H1 (cell line): ENCODE measurements around the gene CHST3. TPM values are rescaled to one million over a fixed set of nuclear protein-coding genes. Genes with fewer than 3 reads are reported as not detected.

Source experiments
- CTCF ChIA-PET: fragments of 300-600 bp; sonication (Branson Sonifier 250); formaldehyde crosslinking; loops from one replicate; lab custom pipeline; 2021; ENCODE audit not compliant: partially characterized antibody; lab: Charles Lee
- POLR2A ChIA-PET: fragments of 300-600 bp; sonication (Branson Sonifier 250); formaldehyde crosslinking; loops from one replicate; lab custom pipeline; 2021; ENCODE audit warnings: inconsistent platforms; ENCODE audit not compliant: partially characterized antibody; lab: Charles Lee
- DNase-seq, 2 experiments: peaks; one replicate each; pipeline versions ENCODE4 v3.0.0 to v3.0.0-alpha.2; 2010 to 2022; ENCODE audit warnings: low spot score in 2 of 2, low read depth in 1 of 2, mixed read lengths in 1 of 2
- FAIRE-seq: peaks from 2 replicates; lab custom pipeline; 2011; peaks lifted over from hg19 to GRCh38; lab: Jason Lieb, UNC
- H2AFZ ChIP-seq: 2 replicates; pipeline ENCODE4 v1.8.1; 2012; ENCODE audit warnings: low read length, inconsistent platforms
- H2AK5ac ChIP-seq: 2 replicates; pipeline ENCODE4 v1.6.1; 2013; ENCODE audit warnings: low read depth, low read length
- H2BK120ac ChIP-seq: replicated peaks from 2 replicates; pipeline ENCODE3; 2013; ENCODE audit warnings: low read depth, low read length, inconsistent platforms
- H2BK12ac ChIP-seq: 2 replicates; pipeline ENCODE4 v1.6.1; 2013; ENCODE audit warnings: low read depth, low read length
- H2BK15ac ChIP-seq: 2 replicates; pipeline ENCODE4 v1.6.1; 2013; ENCODE audit warnings: low read length
- H2BK20ac ChIP-seq: 2 replicates; pipeline ENCODE4 v1.6.1; 2013; ENCODE audit warnings: low read length
- H2BK5ac ChIP-seq: 2 replicates; pipeline ENCODE4 v1.6.1; 2013; ENCODE audit warnings: low read depth, low read length
- H3K14ac ChIP-seq: 2 replicates; pipeline ENCODE4 v1.6.1; 2013; ENCODE audit warnings: inconsistent platforms; ENCODE audit not compliant: insufficient read length
- H3K18ac ChIP-seq: 2 replicates; pipeline ENCODE4 v1.6.1; 2013; ENCODE audit warnings: low read length; ENCODE audit errors: extremely low read depth
- H3K23ac ChIP-seq: 2 replicates; pipeline ENCODE4 v1.6.1; 2013; ENCODE audit warnings: inconsistent platforms; ENCODE audit not compliant: insufficient read length
- H3K23me2 ChIP-seq: 2 replicates; pipeline ENCODE4 v1.6.1; 2013; ENCODE audit warnings: low read depth, low read length
- H3K27ac ChIP-seq: 2 replicates; pipeline ENCODE4 v1.6.1; 2011; ENCODE audit warnings: low read depth, low read length, inconsistent platforms
- H3K27me3 ChIP-seq, 4 experiments: replicated peaks in 1 of 4; 1 replicate in 1 of 4; 2 replicates in 3 of 4; pipeline versions ENCODE4 v1.6.1 to v1.8.1; 2011 to 2013; ENCODE audit warnings: low read length in 3 of 4, mild to moderate bottlenecking in 3 of 4, inconsistent platforms in 2 of 4, mixed read lengths in 2 of 4, moderate library complexity in 1 of 4; ENCODE audit not compliant: control insufficient read depth in 3 of 4, insufficient read depth in 3 of 4; ENCODE audit errors: extremely low read depth in 1 of 4
- H3K36me3 ChIP-seq, 4 experiments: 2 replicates each; pipeline versions ENCODE4 v1.6.1 to v1.8.1; 2011 to 2013; ENCODE audit warnings: mild to moderate bottlenecking in 4 of 4, low read length in 3 of 4, moderate library complexity in 2 of 4, control low read depth in 1 of 4, inconsistent platforms in 1 of 4; ENCODE audit not compliant: insufficient read depth in 4 of 4, control insufficient read depth in 2 of 4
- H3K4ac ChIP-seq: replicated peaks from 2 replicates; pipeline ENCODE3; 2013; ENCODE audit warnings: low read length, low read depth, mixed read lengths, inconsistent platforms; ENCODE audit not compliant: insufficient read length
- H3K4me1 ChIP-seq, 4 experiments: replicated peaks in 1 of 4; 1 replicate in 1 of 4; 2 replicates in 3 of 4; pipeline versions ENCODE4 v1.6.1 to v1.8.1; 2011 to 2013; ENCODE audit warnings: low read length in 3 of 4, inconsistent platforms in 2 of 4, mixed read lengths in 1 of 4; ENCODE audit not compliant: insufficient read depth in 4 of 4, control insufficient read depth in 3 of 4
- H3K4me2 ChIP-seq, 2 experiments: 2 replicates each; pipeline versions ENCODE4 v1.6.1 to v1.8.1; 2011 to 2013; ENCODE audit warnings: low read depth in 2 of 2, low read length in 2 of 2, control low read depth in 1 of 2, inconsistent platforms in 1 of 2, mild to moderate bottlenecking in 1 of 2; ENCODE audit not compliant: insufficient read depth in 1 of 2
- H3K4me3 ChIP-seq, 4 experiments: fragments of 200-600, 300-600 bp in 1 of 4; sonication (generic), shearing (Covaris generic), sonication (Bioruptor Twin) in 1 of 4; 2 replicates each; pipeline versions ENCODE4 v1.5.1 to v1.8.1; 2011 to 2016; ENCODE audit warnings: low read length in 4 of 4, low read depth in 3 of 4, control low read depth in 2 of 4, inconsistent platforms in 2 of 4, mild to moderate bottlenecking in 2 of 4, mixed read lengths in 1 of 4, moderate library complexity in 1 of 4; ENCODE audit not compliant: insufficient read depth in 2 of 4; ENCODE audit errors: extremely low read depth in 1 of 4
- H3K56ac ChIP-seq: replicated peaks from 2 replicates; pipeline ENCODE3; 2013; ENCODE audit warnings: low read depth, mild to moderate bottlenecking, mixed read lengths, low read length, inconsistent platforms; ENCODE audit not compliant: insufficient read length
- H3K79me1 ChIP-seq: 2 replicates; pipeline ENCODE4 v1.6.1; 2013; ENCODE audit warnings: low read depth, low read length, control low read depth
- H3K79me2 ChIP-seq, 2 experiments: 2 replicates each; pipeline versions ENCODE4 v1.6.1 to v1.8.1; 2012 to 2013; ENCODE audit warnings: low read length in 2 of 2, mild to moderate bottlenecking in 2 of 2, inconsistent platforms in 1 of 2; ENCODE audit not compliant: insufficient read depth in 2 of 2, control insufficient read depth in 1 of 2
- H3K9ac ChIP-seq, 4 experiments: replicated peaks in 1 of 4; 1 replicate in 1 of 4; 2 replicates in 3 of 4; pipeline versions ENCODE4 v1.6.1 to v1.8.1; 2011 to 2013; ENCODE audit warnings: low read depth in 3 of 4, low read length in 3 of 4, control low read depth in 2 of 4, mild to moderate bottlenecking in 2 of 4, moderate library complexity in 2 of 4, inconsistent platforms in 1 of 4; ENCODE audit errors: extremely low read depth in 1 of 4
- H3K9me3 ChIP-seq, 2 experiments: 2 replicates each; pipeline versions ENCODE4 v1.6.1 to v1.8.1; 2012 to 2013; ENCODE audit warnings: mild to moderate bottlenecking in 2 of 2, moderate library complexity in 2 of 2, control low read depth in 1 of 2, inconsistent platforms in 1 of 2, low read depth in 1 of 2, low read length in 1 of 2, mixed read lengths in 1 of 2; ENCODE audit not compliant: insufficient read depth in 2 of 2
- H4K20me1 ChIP-seq, 2 experiments: replicated peaks in 1 of 2; 2 replicates each; pipeline versions ENCODE3 to v1.8.1; 2011 to 2013; ENCODE audit warnings: inconsistent platforms in 2 of 2, low read length in 2 of 2, mild to moderate bottlenecking in 1 of 2; ENCODE audit not compliant: insufficient read depth in 2 of 2, control insufficient read depth in 1 of 2
- H4K5ac ChIP-seq: 2 replicates; pipeline ENCODE4 v1.6.1; 2013; ENCODE audit warnings: low read length, low read depth, mixed read lengths, inconsistent platforms; ENCODE audit not compliant: insufficient read length
- H4K8ac ChIP-seq: 2 replicates; pipeline ENCODE4 v1.8.0; 2013; ENCODE audit warnings: mild to moderate bottlenecking, moderate library complexity, low read length, inconsistent platforms; ENCODE audit not compliant: insufficient read depth; ENCODE audit errors: extremely low read depth
- H4K91ac ChIP-seq: replicated peaks from 2 replicates; pipeline ENCODE3; 2013; ENCODE audit warnings: low read length, mixed read lengths, inconsistent platforms; ENCODE audit not compliant: insufficient read length
- BRCA1 ChIP-seq: IDR thresholded peaks from 2 replicates; pipeline ENCODE4 v1.6.1; 2012; ENCODE audit warnings: low read depth, low read length, improper control_type of control experiment
- CHD2 ChIP-seq: IDR thresholded peaks from 2 replicates; pipeline ENCODE4 v1.6.1; 2012; ENCODE audit warnings: low read length, improper control_type of control experiment
- EP300 ChIP-seq, 2 experiments: IDR thresholded peaks; 1 replicate in 1 of 2; 2 replicates in 1 of 2; pipeline ENCODE4 v1.6.1; 2011 to 2012; ENCODE audit warnings: low read depth in 2 of 2, low read length in 2 of 2, mild to moderate bottlenecking in 2 of 2, borderline replicate concordance in 1 of 2, inconsistent platforms in 1 of 2, moderate library complexity in 1 of 2
- KDM4A ChIP-seq: IDR thresholded peaks from one replicate; pipeline ENCODE4 v1.7.1; 2012; ENCODE audit warnings: low read depth, mild to moderate bottlenecking, moderate library complexity, low read length, inconsistent platforms; ENCODE audit not compliant: severe bottlenecking
- NRF1 ChIP-seq: IDR thresholded peaks from 2 replicates; pipeline ENCODE4 v1.6.1; 2011; ENCODE audit warnings: mild to moderate bottlenecking, low read depth, low read length, improper control_type of control experiment
- POLR2AphosphoS5 ChIP-seq: IDR thresholded peaks from 2 replicates; pipeline ENCODE4 v1.6.1; 2011; ENCODE audit warnings: low read depth, low read length
- RAD21 ChIP-seq, 2 experiments: IDR thresholded peaks in 1 of 2; conservative IDR thresholded peaks in 1 of 2; 2 replicates each; pipeline ENCODE4 v1.6.1; 2011; ENCODE audit warnings: low read depth in 2 of 2, low read length in 2 of 2, improper control_type of control experiment in 1 of 2, inconsistent platforms in 1 of 2, mild to moderate bottlenecking in 1 of 2, moderate library complexity in 1 of 2
- RBBP5 ChIP-seq: IDR thresholded peaks from 2 replicates; pipeline ENCODE4 v1.7.1; 2012; ENCODE audit warnings: low read depth, mild to moderate bottlenecking, inconsistent platforms, low read length, moderate library complexity, borderline replicate concordance
- RFX5 ChIP-seq: IDR thresholded peaks from 2 replicates; pipeline ENCODE4 v1.6.1; 2011; ENCODE audit warnings: low read depth, low read length, improper control_type of control experiment, borderline replicate concordance
- SIX5 ChIP-seq: IDR thresholded peaks from 2 replicates; pipeline ENCODE4 v1.6.1; 2011; ENCODE audit warnings: mild to moderate bottlenecking, low read depth, low read length
- TBP ChIP-seq: IDR thresholded peaks from 2 replicates; pipeline ENCODE4 v1.6.1; 2011; ENCODE audit warnings: low read depth, low read length, improper control_type of control experiment
- TEAD4 ChIP-seq: IDR thresholded peaks from 2 replicates; pipeline ENCODE4 v1.6.1; 2012; ENCODE audit warnings: low read depth, low read length, inconsistent platforms, mixed read lengths
- WGBS, 2 experiments: shearing (Covaris generic) in 1 of 2; methylation state at CpG; one replicate each; pipeline versions ENCODE4 v1.1.6 to v1.1.7; 2013 to 2015; ENCODE audit warnings: low lambda C conversion rate in 2 of 2, mixed read lengths in 2 of 2, inconsistent platforms in 1 of 2, low coverage in 1 of 2, missing lambda C conversion rate in 1 of 2; ENCODE audit not compliant: insufficient replicate concordance in 2 of 2, insufficient coverage in 1 of 2, insufficient read length in 1 of 2; ENCODE audit errors: extremely low coverage in 1 of 2, missing lambda C conversion rate in 1 of 2; 5-methylcytosine and 5-hydroxymethylcytosine counted together
- polyA plus RNA-seq, 7 experiments: library from polyadenylated mRNA; depleted of rRNA in 3 of 7; stranded (reverse) in 5 of 7; unstranded in 2 of 7; fragments of >200 nt in 5 of 7; fragments of 200-250 nt in 2 of 7; gene quantifications; 1 replicate in 5 of 7; 2 replicates in 1 of 7; 4 replicates in 1 of 7; pipeline versions ENCODE4 v1.2.1 to v1.2.3, GENCODE V29; 2011 to 2013; ENCODE audit warnings: missing spikeins in 2 of 7, mixed read lengths in 2 of 7
- total RNA-seq: library from RNA; stranded (reverse); fragmentation: NEBNext Ultra II Directional; extraction: Animal tissue kit (Norgen Biotek cat#: 25700); gene quantifications from 2 replicates; pipeline ENCODE4 v1.2.1, GENCODE V29; 2021
- TF ChIP-seq, protein P1 (sequence below): IDR thresholded peaks from 2 replicates; pipeline ENCODE4 v1.6.1; 2012; ENCODE audit warnings: low read length, inconsistent platforms

Gene CHST3
- total and polyA plus RNA-seq, 2 of the 8 experiments (the other 6 are each of a cell fraction or from before 2014, with no cell fraction given), result 2.0 to 5.8 TPM

DNA sequence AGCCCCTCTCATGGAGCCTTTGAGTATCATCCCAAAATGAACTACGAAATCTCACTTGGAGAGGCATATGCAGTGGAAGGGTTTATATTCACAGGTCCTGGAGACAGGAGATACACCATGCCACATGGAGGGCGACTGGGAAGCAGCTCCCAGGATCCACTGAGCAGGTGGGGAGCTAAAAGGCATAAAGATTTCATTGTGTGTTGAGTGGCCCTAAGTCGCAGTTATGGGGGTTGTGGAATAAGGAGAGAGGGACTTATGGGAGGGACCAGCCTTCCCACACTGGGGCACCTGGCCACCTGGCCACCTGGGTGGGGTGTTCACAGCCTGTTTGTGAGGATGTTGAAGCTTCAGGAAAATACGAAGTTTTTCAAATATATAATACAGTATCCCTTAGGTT, 37.0 kb upstream of the CHST3 start:
- Histone ChIP-seq H4K8ac (no peak overlapping the region), H4K20me1 (no peaks in the 10 kb centered on the region), H3K27ac (no peak overlapping the region), H3K18ac (no peak overlapping the region), H3K56ac (no peak overlapping the region), H3K14ac (no peak overlapping the region), H3K79me2 (no peaks in the 10 kb centered on the region), H3K4me2 (no peak overlapping the region), H2BK5ac (no peak overlapping the region), H3K4ac (no peak overlapping the region), H3K4me1 (no peaks in the 10 kb centered on the region), H2BK120ac (no peak overlapping the region), H2AFZ (no peak overlapping the region), H2BK15ac (no peak overlapping the region), H3K4me3 (no peak overlapping the region), H4K91ac (no peak overlapping the region), H3K9ac (no peak overlapping the region), H3K9me3 (no peaks in the 10 kb centered on the region), H2BK12ac (no peak overlapping the region), H4K5ac (no peak overlapping the region), H3K36me3 (no peaks in the 10 kb centered on the region), H2AK5ac (no peak overlapping the region), H3K79me1 (no peaks in the 10 kb centered on the region), H3K23me2 (no peaks in the 10 kb centered on the region), H3K27me3 (no peaks in the 10 kb centered on the region; a peak in 1 of 7 replicates), H2BK20ac (no peak overlapping the region), H3K23ac (no peak overlapping the region)
- WGBS, 2 experiments, result 74% methylated on average over 3 of the region's 4 CpGs; no CpG with 5 or more reads in 1 of the 2 experiments
- CTCF ChIA-PET, result interaction anchor here (0.8 to 1.4 kb wide), 3 partner anchors 11 to 23 kb away, joined by 3 to 5 read pairs (median 3); no protein-coding TSS in a partner anchor
- no peak for DNase-seq
- POLR2A ChIA-PET, result no interaction called here
- FAIRE-seq, result no peak
- TF ChIP-seq, protein P1, sequence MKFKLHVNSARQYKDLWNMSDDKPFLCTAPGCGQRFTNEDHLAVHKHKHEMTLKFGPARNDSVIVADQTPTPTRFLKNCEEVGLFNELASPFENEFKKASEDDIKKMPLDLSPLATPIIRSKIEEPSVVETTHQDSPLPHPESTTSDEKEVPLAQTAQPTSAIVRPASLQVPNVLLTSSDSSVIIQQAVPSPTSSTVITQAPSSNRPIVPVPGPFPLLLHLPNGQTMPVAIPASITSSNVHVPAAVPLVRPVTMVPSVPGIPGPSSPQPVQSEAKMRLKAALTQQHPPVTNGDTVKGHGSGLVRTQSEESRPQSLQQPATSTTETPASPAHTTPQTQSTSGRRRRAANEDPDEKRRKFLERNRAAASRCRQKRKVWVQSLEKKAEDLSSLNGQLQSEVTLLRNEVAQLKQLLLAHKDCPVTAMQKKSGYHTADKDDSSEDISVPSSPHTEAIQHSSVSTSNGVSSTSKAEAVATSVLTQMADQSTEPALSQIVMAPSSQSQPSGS, result no peak
- TF ChIP-seq BRCA1, result no peak
- no peak for TF ChIP-seq EP300 (IDR thresholded peaks at IDR 0.05; ENCODE audit: borderline replicate concordance in 1 of 2, low read depth in 2 of 2, low read length in 2 of 2)
- no peak for TF ChIP-seq RBBP5
- TF ChIP-seq POLR2AphosphoS5, result no peak
- no peak for TF ChIP-seq KDM4A
- TF ChIP-seq TBP, result no peak
- no peak for TF ChIP-seq RFX5
- TF ChIP-seq CHD2, result no peak
- TF ChIP-seq SIX5, result no peak
- TF ChIP-seq NRF1, result no peak
- TF ChIP-seq RAD21 (IDR thresholded peaks at IDR 0.05 in 1 of 2, conservative IDR thresholded peaks at IDR 0.05 in 1 of 2; ENCODE audit: low read depth in 2 of 2, low read length in 2 of 2), result no peak
- TF ChIP-seq TEAD4, result no peak
